ENCODE results near the gene OTOA.

The OTOA gene

GRCh38 chr16:21656795-21657768 is 6.7 kb upstream of the OTOA start:
- peak; percentile 83 for TF ChIP-seq CTCF (IDR thresholded peaks at IDR 0.05)
- no peak overlapping the region for H3K27ac ChIP-seq
- no peaks in the 10 kb centered on the region for H3K36me3 ChIP-seq (ENCODE audit: control insufficient read depth, insufficient read depth, low read length)
- H3K27me3 ChIP-seq (ENCODE audit: control insufficient read depth, insufficient read depth, low read length): no peaks in the 10 kb centered on the region
- no peak overlapping the region for H3K4me3 ChIP-seq (ENCODE audit: low read depth, low read length)
- H2AFZ ChIP-seq: no peak overlapping the region
- no peaks in the 10 kb centered on the region for H3K4me1 ChIP-seq
- no peaks in the 10 kb centered on the region for H3K9me3 ChIP-seq (ENCODE audit: control insufficient read depth, low read length)
- H3K9ac ChIP-seq: no peak overlapping the region
- H3K79me2 ChIP-seq: peaks cover 4% of the 10 kb centered on the region
- no peak overlapping the region for H3K4me2 ChIP-seq (ENCODE audit: low read length)

- Histone ChIP-seq H2AFZ (no peak overlapping the region), H3K36me3 (ENCODE audit: control insufficient read depth, insufficient read depth, low read length) (no peaks in the 10 kb centered on the region), H3K27me3 (ENCODE audit: control insufficient read depth, insufficient read depth, low read length) (no peaks in the 10 kb centered on the region), H3K4me2 (ENCODE audit: low read length) (no peak overlapping the region), H3K4me3 (ENCODE audit: low read depth, low read length) (no peak overlapping the region), H3K9ac (no peak overlapping the region), H3K79me2 (no peaks in the 10 kb centered on the region), H3K4me1 (no peaks in the 10 kb centered on the region), H3K9me3 (ENCODE audit: control insufficient read depth, low read length) (no peaks in the 10 kb centered on the region), H3K27ac (no peak overlapping the region)
- no peak for TF ChIP-seq CTCF (IDR thresholded peaks at IDR 0.05)
Observed at GRCh38 chr16:21659124-21659523, 4.6 kb upstream of the OTOA start.

- no peak overlapping the region for H3K9ac ChIP-seq
- no peaks in the 10 kb centered on the region for H3K27me3 ChIP-seq (ENCODE audit: control insufficient read depth, insufficient read depth, low read length)
- no peaks in the 10 kb centered on the region for H3K36me3 ChIP-seq (ENCODE audit: control insufficient read depth, insufficient read depth, low read length)
- H3K4me1 ChIP-seq: no peaks in the 10 kb centered on the region
- no peak for TF ChIP-seq CTCF (IDR thresholded peaks at IDR 0.05)
- no peaks in the 10 kb centered on the region for H3K79me2 ChIP-seq
- no peaks in the 10 kb centered on the region for H3K9me3 ChIP-seq (ENCODE audit: control insufficient read depth, low read length)
- H3K4me2 ChIP-seq (ENCODE audit: low read length): no peak overlapping the region
- H2AFZ ChIP-seq: no peak overlapping the region
- H3K4me3 ChIP-seq (ENCODE audit: low read depth, low read length): no peak overlapping the region
- H3K27ac ChIP-seq: no peak overlapping the region
Observed at GRCh38 chr16:21664801-21665492, 1.2 kb downstream of the OTOA start.

- no peak overlapping the region for H3K27ac ChIP-seq
- H3K79me2 ChIP-seq: no peaks in the 10 kb centered on the region
- no peaks in the 10 kb centered on the region for H3K4me1 ChIP-seq
- TF ChIP-seq CTCF (IDR thresholded peaks at IDR 0.05): no peak
- H3K36me3 ChIP-seq (ENCODE audit: control insufficient read depth, insufficient read depth, low read length): no peaks in the 10 kb centered on the region
- H3K9me3 ChIP-seq (ENCODE audit: control insufficient read depth, low read length): no peaks in the 10 kb centered on the region
- H2AFZ ChIP-seq: no peak overlapping the region
- no peak overlapping the region for H3K4me3 ChIP-seq (ENCODE audit: low read depth, low read length)
- no peak overlapping the region for H3K9ac ChIP-seq
- H3K27me3 ChIP-seq (ENCODE audit: control insufficient read depth, insufficient read depth, low read length): no peaks in the 10 kb centered on the region
- no peak overlapping the region for H3K4me2 ChIP-seq (ENCODE audit: low read length)
Observed at GRCh38 chr16:21666772-21667171, 3.0 kb downstream of the OTOA start.

Data from parathyroid adenoma (tissue), 2 donors.